GM12891 (cell line): Measurements from ENCODE around the gene AFDN.

Experiments used
- POLR2A ChIP-seq: IDR thresholded peaks from 2 replicates; pipeline ENCODE4 v1.6.1; 2011; ENCODE audit warnings: low read depth, low read length, control low read depth
- SPI1 ChIP-seq: IDR thresholded peaks from 2 replicates; pipeline ENCODE4 v1.6.1; 2011; ENCODE audit warnings: low read depth, low read length, control low read depth

DNA sequence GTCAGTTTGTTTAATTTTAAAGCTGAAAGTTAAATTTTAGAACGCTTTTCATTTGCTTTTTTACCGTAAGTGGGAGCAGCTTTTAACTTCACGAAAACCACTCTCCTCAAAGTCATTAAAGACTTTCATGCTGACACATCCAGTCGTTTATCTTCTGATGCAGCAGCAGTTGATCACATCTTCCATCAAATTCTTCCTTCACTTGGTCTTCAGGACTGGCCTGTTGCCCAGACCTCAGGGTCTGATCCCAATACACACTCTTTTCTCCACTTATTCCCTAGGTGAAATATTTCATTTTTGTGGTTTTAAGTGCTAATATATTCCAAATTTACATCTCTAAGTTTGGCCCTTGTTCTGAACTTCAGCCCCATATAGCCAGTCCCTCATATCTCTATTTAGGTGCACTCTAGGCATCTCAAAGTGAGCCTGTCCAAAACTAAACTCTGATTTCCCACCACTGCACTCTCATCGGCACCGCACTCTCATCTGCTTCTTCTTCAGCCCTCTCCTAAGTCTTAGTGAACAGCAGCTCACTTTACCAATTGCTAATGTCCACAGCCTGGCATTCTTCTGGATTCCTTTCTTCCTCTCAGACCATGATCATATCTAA is 20.4 kb downstream of the AFDN start:
- TF ChIP-seq SPI1 (no peak), POLR2A (no peak)
